ENCODE results near the gene NTN3. TPM values are rescaled to one million over a fixed set of nuclear protein-coding genes. Genes with fewer than 3 reads are reported as not detected.

The NTN3 gene
- total and polyA plus RNA-seq, 2 of the 8 experiments (the other 6 are each of a cell fraction or from before 2014, with no cell fraction given): 0.30 to 0.34 TPM

DNA sequence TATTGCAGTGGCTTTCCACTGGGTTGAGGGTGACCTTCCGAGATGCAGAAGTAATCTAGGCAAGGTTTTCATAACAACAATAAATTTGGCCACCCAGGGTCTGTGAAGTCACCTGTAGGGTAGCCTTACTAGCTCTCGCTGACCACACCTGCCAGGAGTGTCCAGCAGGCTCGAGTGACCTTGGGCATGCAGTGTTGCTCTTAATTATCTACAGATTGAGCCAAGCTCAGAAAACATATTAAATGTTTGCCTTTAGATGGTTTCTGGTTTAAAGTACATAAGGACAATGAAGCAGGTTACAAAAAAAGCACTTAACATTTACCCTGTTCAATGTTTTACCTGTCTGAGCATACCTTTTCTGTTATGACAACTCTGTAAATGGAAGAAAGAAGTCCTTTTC, 5.6 kb downstream of the NTN3 start:
- CTCF ChIA-PET (ENCODE audit: partially characterized antibody): interaction anchor here (1.2 to 2.8 kb wide), 2 partner anchors 12 to 25 kb away, joined by 3 to 15 read pairs; no protein-coding TSS in a partner anchor
- Histone ChIP-seq H4K20me1 (replicated peaks in 1 of 2; ENCODE audit: control insufficient read depth in 1 of 2, insufficient read depth in 2 of 2, low read length in 2 of 2) (peaks cover 9 to 21% of the 10 kb centered on the region in 2 experiments), H3K14ac (ENCODE audit: insufficient read length) (no peak overlapping the region), H3K9me3 (ENCODE audit: insufficient read depth in 2 of 2, low read depth in 1 of 2, low read length in 1 of 2) (no peaks in the 10 kb centered on the region), H4K8ac (ENCODE audit: extremely low read depth, insufficient read depth, low read length) (no peak overlapping the region), H3K4me2 (ENCODE audit: insufficient read depth in 1 of 2, low read depth in 2 of 2, low read length in 2 of 2) (no peak overlapping the region; a peak in 1 of 4 replicates), H3K56ac (replicated peaks; ENCODE audit: insufficient read length, low read depth, low read length) (no peak overlapping the region), H4K91ac (replicated peaks; ENCODE audit: insufficient read length, low read length) (no peak overlapping the region), H3K27me3 (replicated peaks in 1 of 4; ENCODE audit: control insufficient read depth in 3 of 4, extremely low read depth in 1 of 4, insufficient read depth in 3 of 4, low read length in 3 of 4) (peaks cover 15 to 38% (median 27%) of the 10 kb centered on the region in 4 experiments), H3K27ac (ENCODE audit: low read depth, low read length) (no peak overlapping the region), H2AFZ (ENCODE audit: low read length) (no peak overlapping the region), H3K9ac (replicated peaks in 1 of 4; ENCODE audit: extremely low read depth in 1 of 4, low read depth in 3 of 4, low read length in 3 of 4) (no peak overlapping the region), H3K23me2 (ENCODE audit: low read depth, low read length) (peaks cover 17% of the 10 kb centered on the region; the same call in 1 of the 2 replicates), H3K4me3 (ENCODE audit: extremely low read depth in 1 of 4, insufficient read depth in 2 of 4, low read depth in 3 of 4, low read length in 4 of 4) (no peak overlapping the region), H2BK20ac (ENCODE audit: low read length) (no peak overlapping the region), H3K79me2 (ENCODE audit: control insufficient read depth in 1 of 2, insufficient read depth in 2 of 2, low read length in 2 of 2) (peaks cover 0 to 4% of the 10 kb centered on the region in 2 experiments; a peak in 1 of 4 replicates), H3K18ac (ENCODE audit: extremely low read depth, low read length) (no peak overlapping the region), H3K23ac (ENCODE audit: insufficient read length) (no peak overlapping the region), H2BK15ac (ENCODE audit: low read length) (no peak overlapping the region), H3K4ac (replicated peaks; ENCODE audit: insufficient read length, low read depth, low read length) (no peak overlapping the region), H2BK5ac (ENCODE audit: low read depth, low read length) (no peak overlapping the region), H3K4me1 (replicated peaks in 1 of 4; ENCODE audit: control insufficient read depth in 3 of 4, insufficient read depth in 4 of 4, low read length in 3 of 4) (peaks cover 0 to 18% (median 8%) of the 10 kb centered on the region in 4 experiments; a peak in 5 of 7 replicates), H2BK120ac (replicated peaks; ENCODE audit: low read depth, low read length) (no peak overlapping the region), H3K79me1 (ENCODE audit: low read depth, low read length) (peaks cover 17% of the 10 kb centered on the region), H3K36me3 (ENCODE audit: control insufficient read depth in 2 of 4, insufficient read depth in 4 of 4, low read length in 3 of 4) (no peaks in the 10 kb centered on the region), H4K5ac (ENCODE audit: insufficient read length, low read depth, low read length) (no peak overlapping the region), H2BK12ac (ENCODE audit: low read depth, low read length) (no peak overlapping the region), H2AK5ac (ENCODE audit: low read depth, low read length) (no peak overlapping the region)
- DNase-seq (ENCODE audit: low read depth in 1 of 2, low spot score in 2 of 2): no peak
- no peak for TF ChIP-seq NRF1 (IDR thresholded peaks at IDR 0.05; ENCODE audit: low read depth, low read length)
- POLR2A ChIA-PET (ENCODE audit: partially characterized antibody): interaction anchor here (1.1 to 1.7 kb wide), 4 partner anchors 11 to 277 kb away, joined by 3 to 5 read pairs (median 4); no protein-coding TSS in a partner anchor
- FAIRE-seq: no peak
- WGBS, 2 experiments (ENCODE audit: extremely low coverage in 1 of 2, insufficient coverage in 1 of 2, insufficient read length in 1 of 2, insufficient replicate concordance in 2 of 2, low coverage in 1 of 2, low lambda C conversion rate in 2 of 2, missing lambda C conversion rate in 1 of 2): 95% methylated on average over 3 of the region's 3 CpGs; no CpG with 5 or more reads in 1 of the 2 experiments
